Right lobe of liver (tissue), 6 donors: ENCODE data around the gene CCT6B. TPM values are rescaled to one million over a fixed set of nuclear protein-coding genes. Genes with fewer than 3 reads are reported as not detected.

ENCODE experiments used
- ATAC-seq, 4 donors: fragments of 200-7000 bp; cut with Tn5 transposase; one replicate each; pipeline ENCODE4 v1.9.1; 2020; ENCODE audit warnings: mild to moderate bottlenecking in 4 of 4, moderate library complexity in 4 of 4
- DNase-seq, 3 donors: peaks; one replicate each; pipeline ENCODE4 v3.0.0-alpha.2; 2020
- H3K27ac ChIP-seq, 3 donors: fragments of 200-600 bp; one replicate each; pipeline ENCODE4 v1.8.0; 2022
- H3K27me3 ChIP-seq, 2 donors: fragments of 200-600 bp; one replicate each; pipeline ENCODE4 v1.8.0; 2022
- H3K36me3 ChIP-seq, 4 donors: fragments of 200-600 bp; sonication (generic) in 1 of 4; one replicate each; pipeline versions ENCODE4 v1.5.1 to v1.8.0; 2017 to 2022; ENCODE audit warnings: control low read depth in 1 of 4
- H3K4me1 ChIP-seq, 4 donors: fragments of 200-600 bp; sonication (generic) in 1 of 4; one replicate each; pipeline versions ENCODE4 v1.5.1 to v1.8.0; 2017 to 2022; ENCODE audit warnings: control low read depth in 1 of 4
- H3K4me3 ChIP-seq, 3 donors: fragments of 200-600 bp; one replicate each; pipeline ENCODE4 v1.8.0; 2022
- H3K9me3 ChIP-seq, 4 donors: fragments of 200-600 bp; sonication (generic) in 1 of 4; one replicate each; pipeline versions ENCODE4 v1.5.1 to v1.8.0; 2017 to 2022; ENCODE audit warnings: control low read depth in 1 of 4
- POLR2A ChIP-seq: fragments of 450-650 bp; IDR thresholded peaks from one replicate; pipeline ENCODE4 v1.6.1; 2017; ENCODE audit warnings: antibody characterized with exemption, mild to moderate bottlenecking
- WGBS: methylation state at CpG from one replicate; pipeline ENCODE4 v1.1.6; 2018; ENCODE audit warnings: low coverage, low lambda C conversion rate; ENCODE audit not compliant: insufficient coverage; ENCODE audit errors: missing lambda C conversion rate; 5-methylcytosine and 5-hydroxymethylcytosine counted together
- intact Hi-C, 2 donors: fragments of 100-400 bp; cut with DNase I; formaldehyde crosslinking; loops; one replicate each; pipeline versions ENCODE4 v1.11.2 to v1.14.1; 2022
- total RNA-seq, 6 experiments: library from RNA; depleted of rRNA in 2 of 6; stranded (reverse); fragments of >200 nt in 2 of 6; fragmentation: NEBNext Ultra II Directional in 3 of 6; extraction: Animal tissue kit (Norgen Biotek cat#: 25700) in 3 of 6; gene quantifications; one replicate each; pipeline versions ENCODE4 v1.1.0 to v1.2.4, GENCODE V29; 2016 to 2023
- TF ChIP-seq, protein P1 (sequence below), 4 donors: fragments of 200-600 bp in 3 of 4; fragments of 450-650 bp in 1 of 4; IDR thresholded peaks; one replicate each; pipeline versions ENCODE4 v1.5.1 to v1.8.0; 2016 to 2022; ENCODE audit warnings: antibody characterized with exemption in 4 of 4, mild to moderate bottlenecking in 2 of 4
- donor health status: DM: no; HTN: yes; CAD: no.
- donor health status: DM: no; HTN: no; CAD: no.
- donor health status: DM: no; HTN: no; CAD: no.
- donor health status: DM: no; HTN: yes; CAD: no.
- donor health status: DM: no; HTN: yes; CAD: no.

CCT6B gene
- total RNA-seq, 6 experiments from 2014 or later = 0.31 to 2.4 (median 1.1) TPM

DNA sequence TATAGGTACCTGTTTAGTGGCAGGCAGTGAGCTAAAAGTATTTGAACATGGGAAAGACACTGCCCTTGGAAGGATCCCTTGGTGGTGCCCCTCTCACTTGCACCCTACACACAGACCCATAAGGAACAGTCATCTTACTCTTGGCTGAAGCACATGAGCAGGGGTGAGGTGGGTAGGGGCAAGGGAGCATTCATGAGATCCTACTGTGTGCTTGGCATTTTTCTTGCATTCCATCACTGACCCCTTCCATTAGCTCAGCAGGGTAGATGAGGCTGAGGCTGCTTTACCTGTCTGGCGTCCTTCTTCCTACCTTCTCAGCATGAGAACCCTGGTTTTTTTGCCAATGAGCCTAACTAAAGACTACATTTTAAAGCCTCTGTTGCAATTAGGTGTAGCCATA lies 48.3 kb downstream of the CCT6B start:
- no peak for ATAC-seq
- no peak for DNase-seq
- intact Hi-C loops = no loop called here
- TF ChIP-seq POLR2A = no peak
- TF ChIP-seq, protein P1, sequence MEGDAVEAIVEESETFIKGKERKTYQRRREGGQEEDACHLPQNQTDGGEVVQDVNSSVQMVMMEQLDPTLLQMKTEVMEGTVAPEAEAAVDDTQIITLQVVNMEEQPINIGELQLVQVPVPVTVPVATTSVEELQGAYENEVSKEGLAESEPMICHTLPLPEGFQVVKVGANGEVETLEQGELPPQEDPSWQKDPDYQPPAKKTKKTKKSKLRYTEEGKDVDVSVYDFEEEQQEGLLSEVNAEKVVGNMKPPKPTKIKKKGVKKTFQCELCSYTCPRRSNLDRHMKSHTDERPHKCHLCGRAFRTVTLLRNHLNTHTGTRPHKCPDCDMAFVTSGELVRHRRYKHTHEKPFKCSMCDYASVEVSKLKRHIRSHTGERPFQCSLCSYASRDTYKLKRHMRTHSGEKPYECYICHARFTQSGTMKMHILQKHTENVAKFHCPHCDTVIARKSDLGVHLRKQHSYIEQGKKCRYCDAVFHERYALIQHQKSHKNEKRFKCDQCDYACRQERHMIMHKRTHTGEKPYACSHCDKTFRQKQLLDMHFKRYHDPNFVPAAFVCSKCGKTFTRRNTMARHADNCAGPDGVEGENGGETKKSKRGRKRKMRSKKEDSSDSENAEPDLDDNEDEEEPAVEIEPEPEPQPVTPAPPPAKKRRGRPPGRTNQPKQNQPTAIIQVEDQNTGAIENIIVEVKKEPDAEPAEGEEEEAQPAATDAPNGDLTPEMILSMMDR (IDR thresholded peaks at IDR 0.05) = no peak
- Histone ChIP-seq H3K27me3 (no peaks in the 10 kb centered on the region), H3K36me3 (no peaks in the 10 kb centered on the region), H3K4me3 (no peak overlapping the region), H3K4me1 (no peaks in the 10 kb centered on the region), H3K9me3 (no peaks in the 10 kb centered on the region), H3K27ac (no peak overlapping the region)
- WGBS = no CpG with 5 or more reads among the region's 1 CpG

DNA sequence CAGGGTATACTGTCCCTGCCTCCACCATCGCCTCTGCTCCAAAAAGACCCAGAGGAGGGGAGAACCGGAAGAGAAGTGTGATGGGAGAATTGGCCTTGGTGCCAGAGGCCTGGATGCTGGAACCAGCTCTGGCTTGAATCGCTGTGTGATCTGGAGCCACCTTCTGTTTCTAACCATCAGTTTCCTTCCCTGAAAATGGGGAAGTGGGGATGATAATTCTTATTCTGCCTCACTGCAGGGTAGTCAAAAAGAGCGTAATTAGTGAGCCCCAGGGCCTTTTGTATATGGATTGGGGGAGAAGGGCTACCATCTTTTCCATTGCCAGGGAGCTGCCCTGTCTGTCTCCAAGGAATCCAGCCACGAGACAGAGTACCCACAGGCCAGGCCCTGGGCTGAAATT lies 52.2 kb downstream of the CCT6B start:
- no peak for DNase-seq
- no peak for ATAC-seq
- H3K27ac ChIP-seq = no peak overlapping the region
- no peak overlapping the region for H3K4me3 ChIP-seq
- 55% methylated on average over 3 of the region's 5 CpGs for WGBS
- intact Hi-C loops = no loop called here
- no peaks in the 10 kb centered on the region for H3K27me3 ChIP-seq
- H3K4me1 ChIP-seq = no peaks in the 10 kb centered on the region
- H3K9me3 ChIP-seq = no peaks in the 10 kb centered on the region
- TF ChIP-seq POLR2A = no peak
- TF ChIP-seq, protein P1 (IDR thresholded peaks at IDR 0.05) = no peak
- H3K36me3 ChIP-seq = no peaks in the 10 kb centered on the region

DNA sequence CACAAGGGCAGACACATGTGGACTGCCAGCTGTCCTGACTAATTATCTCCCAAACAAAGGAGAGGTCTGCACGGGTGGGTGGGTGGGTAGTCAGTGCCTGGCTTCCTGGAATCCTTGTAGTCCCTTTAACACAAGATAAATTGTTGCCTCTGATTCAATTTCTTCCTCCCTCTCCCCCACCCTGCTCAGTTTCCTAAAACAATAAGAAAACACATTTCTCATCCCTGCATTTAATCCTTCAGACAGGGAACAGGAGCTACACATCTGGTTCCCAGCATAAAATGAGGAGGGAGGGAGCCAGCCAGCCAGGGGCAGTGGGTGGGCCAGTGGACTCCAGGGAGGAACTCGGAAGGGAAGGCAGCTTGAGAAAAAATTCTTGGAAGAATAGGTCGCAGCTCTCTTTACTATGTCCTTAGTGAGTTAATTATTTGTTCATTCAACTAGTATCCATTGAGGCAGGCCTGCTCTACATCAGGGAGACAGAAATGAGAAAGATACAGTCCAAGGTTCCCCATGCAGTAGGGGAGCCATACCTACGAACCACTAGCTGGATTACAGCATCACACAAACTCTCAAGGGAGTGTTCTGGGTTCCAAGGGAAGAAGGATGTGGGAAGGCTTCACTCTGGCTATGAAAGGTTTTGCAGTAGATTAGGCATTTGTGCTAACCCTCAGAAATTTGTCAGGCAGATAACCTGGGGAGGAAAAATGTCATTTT lies 58.3 kb downstream of the CCT6B start:
- H3K9me3 ChIP-seq = no peaks in the 10 kb centered on the region
- intact Hi-C loops = no loop called here
- H3K4me1 ChIP-seq = no peaks in the 10 kb centered on the region
- no peak for DNase-seq
- WGBS = 47% methylated on average over 4 of the region's 4 CpGs
- no peaks in the 10 kb centered on the region for H3K36me3 ChIP-seq
- H3K27ac ChIP-seq = no peak overlapping the region
- H3K27me3 ChIP-seq = no peaks in the 10 kb centered on the region
- no peak for ATAC-seq
- no peak overlapping the region for H3K4me3 ChIP-seq
- TF ChIP-seq, protein P1 (IDR thresholded peaks at IDR 0.05) = no peak
- TF ChIP-seq POLR2A = no peak

DNA sequence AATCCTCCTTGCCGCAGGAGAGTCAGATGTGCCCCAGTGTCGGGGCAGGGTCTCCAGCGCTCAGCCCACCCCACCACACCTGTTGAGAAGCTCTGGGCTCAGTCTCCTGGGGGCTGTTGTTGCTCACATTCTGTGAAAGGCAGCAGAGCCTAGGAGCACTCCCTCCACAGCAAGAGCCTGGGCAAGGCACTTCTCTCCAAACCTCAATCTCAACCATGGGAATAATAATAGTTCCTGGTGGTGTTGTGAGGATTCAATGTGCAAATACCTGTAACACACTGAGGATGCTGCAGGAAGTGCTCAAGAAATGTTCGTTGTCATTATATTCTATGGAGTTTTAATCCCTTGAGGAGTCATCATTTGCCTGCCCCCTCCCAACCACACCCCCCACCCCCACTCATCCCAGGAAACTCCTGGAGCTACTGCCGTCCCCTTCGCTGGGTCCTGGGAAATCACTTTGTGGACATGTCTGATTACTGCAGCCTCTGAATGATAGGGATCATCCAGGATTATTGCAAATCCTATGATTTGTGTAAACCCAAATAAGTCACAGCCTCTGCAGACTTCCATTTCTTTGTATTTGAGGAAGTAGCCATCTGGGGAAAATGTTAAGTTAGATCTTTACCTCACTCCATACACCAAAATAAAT lies 61.5 kb downstream of the CCT6B start:
- H3K27me3 ChIP-seq = no peaks in the 10 kb centered on the region

More for the DNA sequence above, 61.5 kb downstream of the CCT6B start:
- 78% methylated on average over 6 of the region's 6 CpGs for WGBS
- no peak for TF ChIP-seq POLR2A
- TF ChIP-seq, protein P1 (IDR thresholded peaks at IDR 0.05) = no peak
- H3K9me3 ChIP-seq = no peaks in the 10 kb centered on the region
- ATAC-seq (no peak), DNase-seq (no peak)
- intact Hi-C loops = no loop called here
- H3K4me1 ChIP-seq = no peaks in the 10 kb centered on the region
- H3K27ac ChIP-seq = no peak overlapping the region
- H3K36me3 ChIP-seq = no peaks in the 10 kb centered on the region
- H3K4me3 ChIP-seq = no peak overlapping the region
